GM18909 (cell line): ENCODE data around the gene NEURL1.
A peak's percentile ranks its signal among the peaks of the same experiment; 100 is the strongest.

Experiments
- ATAC-seq: cut with Tn5 transposase; IDR thresholded peaks from one replicate; pipeline ENCODE4 v1.9.1; 2021; ENCODE audit warnings: mild to moderate bottlenecking; ENCODE audit not compliant: unreplicated experiment, poor library complexity

NEURL1 gene

GRCh38 chr10:103578782-103579382, 85.4 kb downstream of the NEURL1 start:
- no peak for ATAC-seq

DNA sequence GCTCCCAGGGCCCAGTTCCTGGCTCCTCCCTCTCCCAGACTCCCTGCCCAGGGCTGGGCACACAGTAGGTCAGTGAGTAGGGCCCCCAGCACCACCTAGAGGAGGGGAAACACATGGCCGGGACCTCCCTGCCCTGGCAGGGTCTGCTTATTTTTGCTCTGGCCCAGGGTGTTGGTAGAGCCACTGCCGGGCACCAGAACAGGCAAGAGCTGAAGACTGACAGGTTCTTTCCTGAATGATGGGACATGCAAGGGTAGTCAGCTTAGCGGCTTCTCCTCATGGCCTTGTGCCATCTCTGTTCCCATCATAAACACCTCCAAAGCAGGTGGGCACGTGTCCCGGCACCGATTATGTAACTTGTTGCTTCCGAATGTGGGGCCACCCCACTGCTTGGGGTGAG, 86.5 kb downstream of the NEURL1 start:
- ATAC-seq, result no peak

DNA sequence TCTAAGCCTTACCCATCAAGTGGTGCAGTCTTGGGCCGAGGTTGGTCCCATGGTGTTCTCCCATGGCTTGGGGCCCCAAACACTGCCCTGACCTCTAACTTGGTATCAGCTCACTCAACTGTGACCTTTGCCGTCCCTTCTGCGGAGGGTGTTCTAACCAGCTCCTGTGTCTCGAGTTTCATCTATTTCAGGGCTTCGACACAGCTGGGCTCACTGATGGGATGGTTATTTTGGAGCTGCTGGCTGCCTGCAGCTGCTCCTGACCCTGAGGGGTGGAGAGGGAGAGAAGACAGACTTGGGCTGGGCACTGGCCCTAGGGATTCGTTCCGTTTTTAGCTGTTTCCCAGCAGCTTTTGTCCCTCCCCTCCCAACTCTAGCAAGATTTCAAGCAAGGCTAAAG, 86.9 kb downstream of the NEURL1 start:
- no peak for ATAC-seq

- no peak for ATAC-seq
Observed at GRCh38 chr10:103581499-103581898, 88.0 kb downstream of the NEURL1 start.

GRCh38 chr10:103582331-103583123, 89.0 kb downstream of the NEURL1 start:
- ATAC-seq, result no peak

DNA sequence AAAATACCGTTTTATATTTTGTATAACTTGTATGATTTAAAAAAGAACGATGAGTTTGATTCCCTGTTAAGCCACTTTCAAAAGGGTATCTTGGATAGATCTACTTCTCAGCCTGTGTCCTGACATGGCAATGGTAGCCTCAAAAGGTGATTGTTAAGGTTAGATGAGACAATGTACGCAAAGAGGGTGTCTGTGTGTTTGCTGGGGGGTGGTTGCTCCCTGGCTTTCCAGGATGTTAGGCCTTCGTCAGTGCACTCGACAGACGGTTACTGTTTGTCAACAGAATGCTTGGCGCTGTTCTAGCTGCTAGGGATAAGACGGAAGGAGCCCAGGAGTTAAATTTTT, 90.3 kb downstream of the NEURL1 start:
- ATAC-seq, result no peak

GRCh38 chr10:103584216-103585010, 90.9 kb downstream of the NEURL1 start:
- no peak for ATAC-seq

DNA sequence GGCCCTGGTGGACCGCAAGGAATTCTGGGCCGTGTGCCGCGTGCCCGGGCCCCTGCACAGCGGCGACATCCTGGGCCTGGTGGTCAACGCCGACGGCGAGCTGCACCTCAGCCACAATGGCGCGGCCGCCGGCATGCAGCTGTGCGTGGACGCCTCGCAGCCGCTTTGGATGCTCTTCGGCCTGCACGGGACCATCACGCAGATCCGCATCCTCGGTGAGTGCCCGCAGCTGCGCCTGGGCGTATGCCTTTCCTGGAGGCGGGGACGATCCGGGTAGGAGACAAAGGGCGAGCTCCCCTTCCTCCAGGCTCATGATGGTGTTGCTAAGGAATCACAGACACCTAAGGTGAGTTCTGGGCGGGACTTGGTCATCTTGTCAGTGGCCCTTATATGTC, 91.5 kb downstream of the NEURL1 start:
- no peak for ATAC-seq

- ATAC-seq, result no peak
Observed at GRCh38 chr10:103587073-103587472, 93.6 kb downstream of the NEURL1 start.

GRCh38 chr10:103589074-103589630, 95.6 kb downstream of the NEURL1 start:
- no peak for ATAC-seq

DNA sequence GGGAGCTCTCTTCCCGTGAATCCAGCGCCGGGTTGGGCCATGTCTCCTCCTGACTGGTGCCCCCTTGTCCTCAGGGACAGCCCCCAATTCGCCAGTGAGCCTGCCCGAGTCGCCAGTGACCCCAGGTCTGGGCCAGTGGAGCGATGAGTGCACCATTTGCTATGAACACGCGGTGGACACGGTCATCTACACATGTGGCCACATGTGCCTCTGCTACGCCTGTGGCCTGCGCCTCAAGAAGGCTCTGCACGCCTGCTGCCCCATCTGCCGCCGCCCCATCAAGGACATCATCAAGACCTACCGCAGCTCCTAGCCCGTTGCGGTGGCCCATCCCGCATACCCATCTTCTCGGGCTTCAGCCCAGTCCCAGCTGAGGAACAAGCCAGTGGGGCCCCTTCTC, 96.6 kb downstream of the NEURL1 start:
- no peak for ATAC-seq

- ATAC-seq, result no peak
Observed at GRCh38 chr10:103590744-103591291, 97.3 kb downstream of the NEURL1 start.

GRCh38 chr10:103592186-103593021, 98.9 kb downstream of the NEURL1 start:
- peak; percentile 56 for ATAC-seq

DNA sequence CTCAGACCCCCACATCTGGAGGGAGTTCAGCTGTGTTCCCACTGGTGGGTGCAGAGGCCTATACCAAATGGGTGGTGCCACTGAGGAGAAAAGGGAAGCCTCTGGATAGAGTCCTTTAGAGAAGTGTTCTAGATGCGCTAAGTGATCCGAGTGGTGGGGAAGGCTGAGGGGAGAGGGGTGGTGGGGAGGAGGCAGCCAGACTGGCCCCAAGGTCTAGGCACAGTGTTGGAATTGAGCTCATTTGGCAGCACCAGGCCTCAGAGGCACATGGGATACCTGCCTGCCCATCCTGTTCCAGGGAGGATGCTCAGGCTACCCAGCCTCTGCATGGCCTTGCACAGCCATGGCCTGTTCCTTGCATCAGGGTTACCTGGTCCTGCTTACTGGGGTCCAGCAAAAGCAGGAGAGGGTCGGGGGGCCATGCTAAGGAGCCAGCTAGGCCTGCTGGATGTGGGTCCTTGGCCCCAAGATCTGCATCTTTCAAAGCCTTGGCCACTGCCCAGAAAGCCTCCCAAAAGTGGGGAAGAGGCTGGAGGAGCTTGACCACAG, 99.6 kb downstream of the NEURL1 start:
- ATAC-seq, result no peak

GRCh38 chr10:103595933-103596726, 102.6 kb downstream of the NEURL1 start:
- no peak for ATAC-seq

- no peak for ATAC-seq
Observed at GRCh38 chr10:103597003-103597402, 103.5 kb downstream of the NEURL1 start.

DNA sequence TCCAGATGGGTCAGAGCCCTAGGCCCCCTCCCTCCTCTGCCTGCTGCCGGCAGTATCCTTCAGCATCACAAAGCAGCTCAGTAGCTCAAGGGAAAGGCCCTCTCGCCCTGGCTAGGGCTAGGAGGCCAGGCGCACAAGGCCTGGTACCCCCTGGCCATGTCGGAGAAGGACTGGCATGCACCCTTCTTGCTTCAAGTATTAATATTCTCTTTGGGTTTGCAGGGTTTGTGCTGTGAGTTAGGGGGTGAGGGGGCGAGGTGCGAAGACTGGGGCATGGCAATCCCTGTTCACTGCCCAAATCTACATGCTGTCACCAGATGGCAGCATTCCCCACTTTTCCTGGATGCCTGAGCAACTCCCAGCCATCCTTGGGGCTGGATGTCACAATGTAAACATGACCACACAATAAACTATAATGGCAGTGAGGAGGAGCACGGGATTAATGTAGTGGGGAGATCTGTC, 105.2 kb downstream of the NEURL1 start:
- ATAC-seq, result no peak

- no peak for ATAC-seq
Observed at GRCh38 chr10:103599211-103599610, 105.7 kb downstream of the NEURL1 start.

DNA sequence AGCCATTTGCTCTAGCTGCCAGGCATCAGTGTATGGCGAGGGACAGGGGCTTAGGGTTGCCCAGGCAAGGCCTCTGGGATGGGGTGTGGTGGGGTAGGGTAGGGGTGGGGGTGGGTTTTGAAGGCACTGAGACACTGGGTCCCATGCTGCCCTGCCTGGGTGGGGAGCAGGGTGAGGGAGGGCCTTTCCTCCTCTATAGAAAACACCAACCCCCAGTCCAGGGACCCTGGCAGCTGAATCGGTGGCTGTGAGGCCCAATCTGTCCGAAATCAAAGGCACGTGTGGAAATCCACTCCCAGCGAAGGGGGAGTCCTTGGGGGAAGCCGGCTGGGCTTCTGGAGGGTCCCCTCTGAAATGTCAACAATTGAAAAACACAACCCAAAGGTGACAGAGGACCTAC, 106.4 kb downstream of the NEURL1 start:
- no peak for ATAC-seq
